Measurements from ENCODE around the gene YAE1. TPM values are rescaled to one million over a fixed set of nuclear protein-coding genes. Genes with fewer than 3 reads are reported as not detected.

YAE1 gene
- total RNA-seq, 1 experiment from 2014 or later, result 21.9 TPM

DNA sequence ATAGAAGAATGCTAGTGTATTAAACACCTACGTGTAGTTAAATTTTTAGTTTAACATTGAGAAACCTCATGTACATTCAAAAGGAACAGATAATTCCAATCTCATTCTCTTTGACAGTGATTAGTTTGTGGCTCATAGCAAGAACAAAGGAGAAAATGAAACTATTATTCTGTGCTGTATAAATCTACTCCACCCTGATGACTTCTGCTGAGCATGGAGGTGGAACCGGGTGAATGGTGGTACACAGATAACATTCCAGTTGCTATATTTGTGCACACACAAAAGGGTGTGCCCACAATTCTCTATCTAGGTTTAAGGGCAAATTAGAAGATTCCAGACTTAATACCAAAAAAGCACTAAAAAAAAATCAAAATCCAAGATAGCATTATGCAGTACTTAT is 40.1 kb downstream of the YAE1 start (continued):
- TF ChIP-seq, protein P1, sequence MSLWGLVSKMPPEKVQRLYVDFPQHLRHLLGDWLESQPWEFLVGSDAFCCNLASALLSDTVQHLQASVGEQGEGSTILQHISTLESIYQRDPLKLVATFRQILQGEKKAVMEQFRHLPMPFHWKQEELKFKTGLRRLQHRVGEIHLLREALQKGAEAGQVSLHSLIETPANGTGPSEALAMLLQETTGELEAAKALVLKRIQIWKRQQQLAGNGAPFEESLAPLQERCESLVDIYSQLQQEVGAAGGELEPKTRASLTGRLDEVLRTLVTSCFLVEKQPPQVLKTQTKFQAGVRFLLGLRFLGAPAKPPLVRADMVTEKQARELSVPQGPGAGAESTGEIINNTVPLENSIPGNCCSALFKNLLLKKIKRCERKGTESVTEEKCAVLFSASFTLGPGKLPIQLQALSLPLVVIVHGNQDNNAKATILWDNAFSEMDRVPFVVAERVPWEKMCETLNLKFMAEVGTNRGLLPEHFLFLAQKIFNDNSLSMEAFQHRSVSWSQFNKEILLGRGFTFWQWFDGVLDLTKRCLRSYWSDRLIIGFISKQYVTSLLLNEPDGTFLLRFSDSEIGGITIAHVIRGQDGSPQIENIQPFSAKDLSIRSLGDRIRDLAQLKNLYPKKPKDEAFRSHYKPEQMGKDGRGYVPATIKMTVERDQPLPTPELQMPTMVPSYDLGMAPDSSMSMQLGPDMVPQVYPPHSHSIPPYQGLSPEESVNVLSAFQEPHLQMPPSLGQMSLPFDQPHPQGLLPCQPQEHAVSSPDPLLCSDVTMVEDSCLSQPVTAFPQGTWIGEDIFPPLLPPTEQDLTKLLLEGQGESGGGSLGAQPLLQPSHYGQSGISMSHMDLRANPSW (CRISPR knock-in tag; conservative IDR thresholded peaks at IDR 0.05; ENCODE audit: low read depth), result no peak

DNA sequence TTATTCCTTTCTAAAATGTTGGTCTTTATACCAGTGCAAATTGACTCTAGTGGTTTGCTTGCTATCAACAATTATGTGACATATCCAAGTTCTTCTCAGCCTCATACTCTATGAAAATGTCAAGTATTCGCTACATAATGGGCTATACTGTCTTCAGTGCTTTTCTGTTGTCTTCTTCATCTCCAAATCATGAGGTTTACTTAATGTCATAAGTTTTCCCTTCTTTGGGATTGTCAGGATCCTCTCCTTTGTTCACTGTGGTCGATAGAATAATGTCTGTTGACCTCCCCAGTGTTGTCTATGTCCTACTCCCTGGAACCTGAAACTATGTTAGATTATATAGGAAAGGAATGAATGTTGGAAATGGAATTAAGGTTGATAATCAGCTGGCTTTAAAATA is 40.7 kb downstream of the YAE1 start:
- DNase-seq (ENCODE audit: low spot score) (no peak), ATAC-seq (no peak)
- H3K27ac Mint-ChIP-seq, result no peak overlapping the region
- peaks cover 30% of the 10 kb centered on the region for H3K27me3 Mint-ChIP-seq (ENCODE audit: low read depth)
- ChIA-PET POLR2A (no interaction called here), CTCF (no interaction called here)
- TF ChIP-seq NR1H2 (CRISPR knock-in tag; IDR thresholded peaks at IDR 0.05) (no peak), KAT7 (CRISPR knock-in tag; IDR thresholded peaks at IDR 0.05; ENCODE audit: borderline replicate concordance) (no peak), GTF2I (CRISPR knock-in tag; conservative IDR thresholded peaks at IDR 0.05) (no peak), ZNF671 (CRISPR knock-in tag; IDR thresholded peaks at IDR 0.05) (no peak), FOXP1 (CRISPR knock-in tag; IDR thresholded peaks at IDR 0.05; ENCODE audit: borderline replicate concordance) (no peak), NFATC4 (CRISPR knock-in tag; IDR thresholded peaks at IDR 0.05) (no peak), ZNF423 (CRISPR knock-in tag; IDR thresholded peaks at IDR 0.05) (no peak), HMGA2 (CRISPR knock-in tag; IDR thresholded peaks at IDR 0.05) (no peak), ZNF416 (CRISPR knock-in tag; IDR thresholded peaks at IDR 0.05) (no peak)
- TF ChIP-seq, protein P2, sequence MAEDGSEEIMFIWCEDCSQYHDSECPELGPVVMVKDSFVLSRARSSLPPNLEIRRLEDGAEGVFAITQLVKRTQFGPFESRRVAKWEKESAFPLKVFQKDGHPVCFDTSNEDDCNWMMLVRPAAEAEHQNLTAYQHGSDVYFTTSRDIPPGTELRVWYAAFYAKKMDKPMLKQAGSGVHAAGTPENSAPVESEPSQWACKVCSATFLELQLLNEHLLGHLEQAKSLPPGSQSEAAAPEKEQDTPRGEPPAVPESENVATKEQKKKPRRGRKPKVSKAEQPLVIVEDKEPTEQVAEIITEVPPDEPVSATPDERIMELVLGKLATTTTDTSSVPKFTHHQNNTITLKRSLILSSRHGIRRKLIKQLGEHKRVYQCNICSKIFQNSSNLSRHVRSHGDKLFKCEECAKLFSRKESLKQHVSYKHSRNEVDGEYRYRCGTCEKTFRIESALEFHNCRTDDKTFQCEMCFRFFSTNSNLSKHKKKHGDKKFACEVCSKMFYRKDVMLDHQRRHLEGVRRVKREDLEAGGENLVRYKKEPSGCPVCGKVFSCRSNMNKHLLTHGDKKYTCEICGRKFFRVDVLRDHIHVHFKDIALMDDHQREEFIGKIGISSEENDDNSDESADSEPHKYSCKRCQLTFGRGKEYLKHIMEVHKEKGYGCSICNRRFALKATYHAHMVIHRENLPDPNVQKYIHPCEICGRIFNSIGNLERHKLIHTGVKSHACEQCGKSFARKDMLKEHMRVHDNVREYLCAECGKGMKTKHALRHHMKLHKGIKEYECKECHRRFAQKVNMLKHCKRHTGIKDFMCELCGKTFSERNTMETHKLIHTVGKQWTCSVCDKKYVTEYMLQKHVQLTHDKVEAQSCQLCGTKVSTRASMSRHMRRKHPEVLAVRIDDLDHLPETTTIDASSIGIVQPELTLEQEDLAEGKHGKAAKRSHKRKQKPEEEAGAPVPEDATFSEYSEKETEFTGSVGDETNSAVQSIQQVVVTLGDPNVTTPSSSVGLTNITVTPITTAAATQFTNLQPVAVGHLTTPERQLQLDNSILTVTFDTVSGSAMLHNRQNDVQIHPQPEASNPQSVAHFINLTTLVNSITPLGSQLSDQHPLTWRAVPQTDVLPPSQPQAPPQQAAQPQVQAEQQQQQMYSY (CRISPR knock-in tag; IDR thresholded peaks at IDR 0.05), result no peak
- TF ChIP-seq, protein P3, sequence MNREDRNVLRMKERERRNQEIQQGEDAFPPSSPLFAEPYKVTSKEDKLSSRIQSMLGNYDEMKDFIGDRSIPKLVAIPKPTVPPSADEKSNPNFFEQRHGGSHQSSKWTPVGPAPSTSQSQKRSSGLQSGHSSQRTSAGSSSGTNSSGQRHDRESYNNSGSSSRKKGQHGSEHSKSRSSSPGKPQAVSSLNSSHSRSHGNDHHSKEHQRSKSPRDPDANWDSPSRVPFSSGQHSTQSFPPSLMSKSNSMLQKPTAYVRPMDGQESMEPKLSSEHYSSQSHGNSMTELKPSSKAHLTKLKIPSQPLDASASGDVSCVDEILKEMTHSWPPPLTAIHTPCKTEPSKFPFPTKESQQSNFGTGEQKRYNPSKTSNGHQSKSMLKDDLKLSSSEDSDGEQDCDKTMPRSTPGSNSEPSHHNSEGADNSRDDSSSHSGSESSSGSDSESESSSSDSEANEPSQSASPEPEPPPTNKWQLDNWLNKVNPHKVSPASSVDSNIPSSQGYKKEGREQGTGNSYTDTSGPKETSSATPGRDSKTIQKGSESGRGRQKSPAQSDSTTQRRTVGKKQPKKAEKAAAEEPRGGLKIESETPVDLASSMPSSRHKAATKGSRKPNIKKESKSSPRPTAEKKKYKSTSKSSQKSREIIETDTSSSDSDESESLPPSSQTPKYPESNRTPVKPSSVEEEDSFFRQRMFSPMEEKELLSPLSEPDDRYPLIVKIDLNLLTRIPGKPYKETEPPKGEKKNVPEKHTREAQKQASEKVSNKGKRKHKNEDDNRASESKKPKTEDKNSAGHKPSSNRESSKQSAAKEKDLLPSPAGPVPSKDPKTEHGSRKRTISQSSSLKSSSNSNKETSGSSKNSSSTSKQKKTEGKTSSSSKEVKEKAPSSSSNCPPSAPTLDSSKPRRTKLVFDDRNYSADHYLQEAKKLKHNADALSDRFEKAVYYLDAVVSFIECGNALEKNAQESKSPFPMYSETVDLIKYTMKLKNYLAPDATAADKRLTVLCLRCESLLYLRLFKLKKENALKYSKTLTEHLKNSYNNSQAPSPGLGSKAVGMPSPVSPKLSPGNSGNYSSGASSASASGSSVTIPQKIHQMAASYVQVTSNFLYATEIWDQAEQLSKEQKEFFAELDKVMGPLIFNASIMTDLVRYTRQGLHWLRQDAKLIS (CRISPR knock-in tag; IDR thresholded peaks at IDR 0.05; ENCODE audit: borderline replicate concordance), result no peak
- TF ChIP-seq, protein P4, sequence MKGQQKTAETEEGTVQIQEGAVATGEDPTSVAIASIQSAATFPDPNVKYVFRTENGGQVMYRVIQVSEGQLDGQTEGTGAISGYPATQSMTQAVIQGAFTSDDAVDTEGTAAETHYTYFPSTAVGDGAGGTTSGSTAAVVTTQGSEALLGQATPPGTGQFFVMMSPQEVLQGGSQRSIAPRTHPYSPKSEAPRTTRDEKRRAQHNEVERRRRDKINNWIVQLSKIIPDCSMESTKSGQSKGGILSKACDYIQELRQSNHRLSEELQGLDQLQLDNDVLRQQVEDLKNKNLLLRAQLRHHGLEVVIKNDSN (CRISPR knock-in tag; IDR thresholded peaks at IDR 0.05), result no peak
- TF ChIP-seq, protein P5, sequence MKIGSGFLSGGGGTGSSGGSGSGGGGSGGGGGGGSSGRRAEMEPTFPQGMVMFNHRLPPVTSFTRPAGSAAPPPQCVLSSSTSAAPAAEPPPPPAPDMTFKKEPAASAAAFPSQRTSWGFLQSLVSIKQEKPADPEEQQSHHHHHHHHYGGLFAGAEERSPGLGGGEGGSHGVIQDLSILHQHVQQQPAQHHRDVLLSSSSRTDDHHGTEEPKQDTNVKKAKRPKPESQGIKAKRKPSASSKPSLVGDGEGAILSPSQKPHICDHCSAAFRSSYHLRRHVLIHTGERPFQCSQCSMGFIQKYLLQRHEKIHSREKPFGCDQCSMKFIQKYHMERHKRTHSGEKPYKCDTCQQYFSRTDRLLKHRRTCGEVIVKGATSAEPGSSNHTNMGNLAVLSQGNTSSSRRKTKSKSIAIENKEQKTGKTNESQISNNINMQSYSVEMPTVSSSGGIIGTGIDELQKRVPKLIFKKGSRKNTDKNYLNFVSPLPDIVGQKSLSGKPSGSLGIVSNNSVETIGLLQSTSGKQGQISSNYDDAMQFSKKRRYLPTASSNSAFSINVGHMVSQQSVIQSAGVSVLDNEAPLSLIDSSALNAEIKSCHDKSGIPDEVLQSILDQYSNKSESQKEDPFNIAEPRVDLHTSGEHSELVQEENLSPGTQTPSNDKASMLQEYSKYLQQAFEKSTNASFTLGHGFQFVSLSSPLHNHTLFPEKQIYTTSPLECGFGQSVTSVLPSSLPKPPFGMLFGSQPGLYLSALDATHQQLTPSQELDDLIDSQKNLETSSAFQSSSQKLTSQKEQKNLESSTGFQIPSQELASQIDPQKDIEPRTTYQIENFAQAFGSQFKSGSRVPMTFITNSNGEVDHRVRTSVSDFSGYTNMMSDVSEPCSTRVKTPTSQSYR (CRISPR knock-in tag; IDR thresholded peaks at IDR 0.05), result no peak
- TF ChIP-seq, protein P6, sequence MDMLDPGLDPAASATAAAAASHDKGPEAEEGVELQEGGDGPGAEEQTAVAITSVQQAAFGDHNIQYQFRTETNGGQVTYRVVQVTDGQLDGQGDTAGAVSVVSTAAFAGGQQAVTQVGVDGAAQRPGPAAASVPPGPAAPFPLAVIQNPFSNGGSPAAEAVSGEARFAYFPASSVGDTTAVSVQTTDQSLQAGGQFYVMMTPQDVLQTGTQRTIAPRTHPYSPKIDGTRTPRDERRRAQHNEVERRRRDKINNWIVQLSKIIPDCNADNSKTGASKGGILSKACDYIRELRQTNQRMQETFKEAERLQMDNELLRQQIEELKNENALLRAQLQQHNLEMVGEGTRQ (CRISPR knock-in tag; IDR thresholded peaks at IDR 0.05), result no peak
- TF ChIP-seq, protein P7, sequence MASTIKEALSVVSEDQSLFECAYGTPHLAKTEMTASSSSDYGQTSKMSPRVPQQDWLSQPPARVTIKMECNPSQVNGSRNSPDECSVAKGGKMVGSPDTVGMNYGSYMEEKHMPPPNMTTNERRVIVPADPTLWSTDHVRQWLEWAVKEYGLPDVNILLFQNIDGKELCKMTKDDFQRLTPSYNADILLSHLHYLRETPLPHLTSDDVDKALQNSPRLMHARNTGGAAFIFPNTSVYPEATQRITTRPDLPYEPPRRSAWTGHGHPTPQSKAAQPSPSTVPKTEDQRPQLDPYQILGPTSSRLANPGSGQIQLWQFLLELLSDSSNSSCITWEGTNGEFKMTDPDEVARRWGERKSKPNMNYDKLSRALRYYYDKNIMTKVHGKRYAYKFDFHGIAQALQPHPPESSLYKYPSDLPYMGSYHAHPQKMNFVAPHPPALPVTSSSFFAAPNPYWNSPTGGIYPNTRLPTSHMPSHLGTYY (CRISPR knock-in tag; IDR thresholded peaks at IDR 0.05), result no peak
- TF ChIP-seq, protein P8, sequence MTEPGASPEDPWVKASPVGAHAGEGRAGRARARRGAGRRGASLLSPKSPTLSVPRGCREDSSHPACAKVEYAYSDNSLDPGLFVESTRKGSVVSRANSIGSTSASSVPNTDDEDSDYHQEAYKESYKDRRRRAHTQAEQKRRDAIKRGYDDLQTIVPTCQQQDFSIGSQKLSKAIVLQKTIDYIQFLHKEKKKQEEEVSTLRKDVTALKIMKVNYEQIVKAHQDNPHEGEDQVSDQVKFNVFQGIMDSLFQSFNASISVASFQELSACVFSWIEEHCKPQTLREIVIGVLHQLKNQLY (CRISPR knock-in tag; IDR thresholded peaks at IDR 0.05), result no peak
- peaks cover 17% of the 10 kb centered on the region for H3K4me1 Mint-ChIP-seq
- H3K36me3 Mint-ChIP-seq, result no peaks in the 10 kb centered on the region
- H3K4me3 Mint-ChIP-seq, result no peak overlapping the region
- H3K9me3 Mint-ChIP-seq, result peaks cover 14% of the 10 kb centered on the region

All from WTC11 (cell line).